GOT3 (cell line): Measurements from ENCODE around the gene CBR4.

Source experiments
- DNase-seq: peaks from one replicate; lab custom pipeline; 2025; ENCODE audit warnings: mixed read lengths; lab: John Stamatoyannopoulos, UW

CBR4 gene

DNA sequence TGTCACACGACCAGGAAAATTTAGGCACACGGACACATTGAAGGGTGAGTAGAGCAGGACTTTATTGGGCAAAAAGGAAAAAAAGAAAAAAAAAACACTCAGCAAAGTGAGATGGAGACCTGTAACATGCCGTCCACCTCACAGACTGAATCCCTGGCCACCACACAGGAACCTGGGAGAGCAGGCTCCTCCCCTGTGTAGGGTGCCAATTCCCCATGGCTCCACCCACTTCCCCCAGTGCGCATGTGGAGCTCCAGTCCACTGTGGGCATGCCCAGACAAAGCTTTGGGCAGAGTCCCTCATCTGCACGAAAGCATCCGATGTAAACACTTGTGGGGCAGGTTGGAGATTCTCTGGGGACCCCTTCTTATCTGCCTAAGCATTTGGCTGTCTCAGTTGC lies 23.6 kb upstream of the CBR4 start:
- no peak for DNase-seq

- no peak for DNase-seq
Measured at GRCh38 chr4:169032883-169033645, 23.0 kb upstream of the CBR4 start.

DNA sequence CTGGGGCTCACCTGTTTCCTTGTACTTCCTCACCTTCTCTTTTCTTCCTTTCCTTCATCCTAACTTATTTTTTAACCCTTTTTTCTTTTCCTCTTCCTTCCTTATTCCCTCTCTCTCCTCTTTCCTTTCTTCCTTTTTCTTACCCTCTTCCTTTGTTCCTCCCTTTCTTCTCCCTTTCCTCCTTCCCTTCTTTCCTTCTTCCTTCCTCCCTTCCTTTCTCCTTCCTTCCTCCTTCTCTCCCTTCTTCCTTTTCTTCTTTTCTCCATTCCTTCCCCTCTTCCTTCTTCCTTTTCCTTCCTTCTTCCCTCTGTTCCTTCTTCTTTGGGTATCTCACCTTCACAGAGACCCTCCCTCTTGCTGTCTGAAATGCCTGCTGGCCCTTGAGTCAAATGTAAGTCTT lies 22.1 kb upstream of the CBR4 start:
- no peak for DNase-seq

- DNase-seq = no peak
Measured at GRCh38 chr4:169031392-169031791, 21.3 kb upstream of the CBR4 start.

DNA sequence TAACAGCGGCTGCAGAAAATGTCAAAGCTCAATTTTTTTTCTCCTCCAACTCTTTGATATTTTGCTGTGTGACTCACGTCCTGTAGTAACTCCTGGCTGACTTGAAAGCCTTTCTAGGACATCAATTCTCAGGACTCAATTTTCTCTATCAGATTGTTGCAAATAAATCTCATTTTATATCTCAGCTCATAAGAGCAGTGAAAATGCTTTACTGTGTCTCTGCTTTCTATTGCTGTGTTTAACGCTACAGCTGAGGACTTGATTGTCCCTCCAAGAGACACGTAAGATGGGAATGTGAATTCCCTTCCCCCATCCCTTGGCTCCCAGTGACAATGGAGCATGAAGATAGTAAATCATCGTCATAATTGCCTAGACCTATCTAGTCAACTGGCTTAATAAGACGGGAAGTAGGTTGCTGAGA lies 20.5 kb upstream of the CBR4 start:
- no peak for DNase-seq

- DNase-seq = no peak
Measured at GRCh38 chr4:169029947-169030346, 19.9 kb upstream of the CBR4 start.

DNA sequence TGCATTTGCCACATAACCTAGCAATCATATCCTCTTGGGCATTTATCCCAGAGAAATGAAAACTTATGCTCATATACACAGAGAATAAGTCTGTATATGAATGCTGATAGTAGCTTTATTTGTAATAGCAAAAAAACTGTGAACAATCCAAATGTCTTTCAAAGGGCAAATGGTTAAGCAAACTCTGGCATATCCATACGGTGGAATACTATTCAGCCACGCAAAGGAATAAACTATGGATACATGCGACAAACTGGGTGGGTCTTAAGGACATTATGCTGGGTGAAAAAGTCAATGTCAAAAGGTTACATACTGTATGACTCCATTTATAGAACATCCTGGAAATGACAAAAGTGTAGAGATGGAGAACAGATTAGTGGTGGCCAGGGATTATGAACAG lies 17.6 kb upstream of the CBR4 start:
- no peak for DNase-seq

GRCh38 chr4:169025184-169025583 lies 15.1 kb upstream of the CBR4 start:
- DNase-seq = no peak

DNA sequence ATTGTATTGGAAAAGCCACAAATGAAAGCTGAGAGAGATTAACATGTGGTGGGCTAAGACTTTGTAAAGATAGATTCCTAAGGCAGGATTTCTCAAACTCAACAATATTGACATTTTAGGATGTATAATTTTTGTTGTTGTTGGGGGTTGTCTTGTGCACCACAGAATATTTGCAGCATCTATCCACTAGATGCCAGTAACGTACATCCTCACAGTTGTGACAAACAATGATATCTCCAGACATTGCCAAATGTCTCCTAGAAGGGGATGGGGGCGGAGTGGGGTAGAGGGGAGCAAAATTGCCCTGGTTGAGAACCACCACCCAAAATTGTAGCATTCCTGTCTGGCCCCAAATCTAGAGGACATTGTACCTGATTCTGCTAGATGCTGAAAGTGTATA lies 14.7 kb upstream of the CBR4 start:
- no peak for DNase-seq

DNA sequence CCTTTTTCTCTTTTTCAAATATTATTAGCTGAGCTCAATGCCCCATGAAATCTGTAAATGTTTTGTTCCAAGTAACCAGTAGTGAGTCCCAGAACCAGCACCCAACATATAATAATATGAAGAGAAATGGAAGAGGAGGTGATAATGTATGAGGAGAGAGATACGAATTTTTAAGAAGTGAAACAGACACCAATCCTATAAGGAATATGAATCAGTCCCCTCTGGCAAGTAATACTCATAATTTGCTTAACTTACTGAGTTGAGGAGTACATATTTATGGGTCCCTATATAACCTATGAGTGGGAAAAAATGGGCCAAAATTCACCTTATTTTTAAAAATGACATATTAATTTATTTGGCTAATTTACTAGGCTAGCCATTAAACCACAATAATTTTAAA lies 8.4 kb upstream of the CBR4 start:
- DNase-seq = no peak

GRCh38 chr4:169017971-169018370 lies 7.9 kb upstream of the CBR4 start:
- DNase-seq = no peak

GRCh38 chr4:169015186-169015623 lies 5.2 kb upstream of the CBR4 start:
- DNase-seq = no peak

DNA sequence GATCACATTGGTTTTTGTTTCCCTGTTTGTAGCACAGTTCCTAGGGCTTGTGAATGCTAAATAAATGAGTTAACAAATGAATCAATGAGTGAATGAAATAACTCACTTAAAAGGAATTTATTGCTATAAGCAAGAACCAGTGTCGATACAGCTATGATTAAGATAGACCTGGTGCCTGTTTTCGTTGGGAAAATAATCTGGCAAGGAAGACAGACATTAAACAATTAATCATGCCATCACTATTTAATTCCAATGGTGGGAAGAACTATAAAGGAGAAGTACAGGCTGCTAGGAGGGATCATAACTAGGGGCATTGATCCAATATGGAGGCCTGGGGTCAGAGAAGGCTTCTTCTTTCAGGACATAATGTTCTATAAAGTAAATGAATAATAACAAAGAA lies 4.5 kb upstream of the CBR4 start:
- DNase-seq = no peak

GRCh38 chr4:169013396-169013795 lies 3.3 kb upstream of the CBR4 start:
- DNase-seq = no peak

- DNase-seq = no peak
Measured at GRCh38 chr4:169012049-169012448, 2.0 kb upstream of the CBR4 start.

- DNase-seq = no peak
Measured at GRCh38 chr4:169009286-169010124, 550 bp downstream of the CBR4 start.

- no peak for DNase-seq
Measured at GRCh38 chr4:169005453-169006099, 4.5 kb downstream of the CBR4 start.

DNA sequence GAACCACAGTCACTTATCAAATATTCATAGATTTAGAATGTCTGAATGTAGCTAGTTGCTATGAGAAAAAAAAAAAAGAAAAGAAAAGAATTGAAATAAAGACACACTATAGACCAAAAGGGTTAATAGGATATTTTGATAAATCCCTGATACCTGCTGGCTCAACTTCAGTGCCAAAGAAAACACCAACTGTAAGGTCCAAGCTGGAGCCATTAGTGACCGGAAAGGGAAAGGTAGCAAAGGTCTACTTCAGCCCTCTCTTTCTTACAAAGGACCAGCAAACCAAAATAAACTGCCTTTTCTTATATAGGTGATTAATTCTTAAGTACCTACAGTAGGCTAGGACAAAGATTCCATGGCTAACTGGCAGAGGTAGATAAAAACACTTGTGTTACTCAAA lies 9.7 kb downstream of the CBR4 start:
- no peak for DNase-seq

- DNase-seq = no peak
Measured at GRCh38 chr4:168999809-169000208, 10.2 kb downstream of the CBR4 start.

DNA sequence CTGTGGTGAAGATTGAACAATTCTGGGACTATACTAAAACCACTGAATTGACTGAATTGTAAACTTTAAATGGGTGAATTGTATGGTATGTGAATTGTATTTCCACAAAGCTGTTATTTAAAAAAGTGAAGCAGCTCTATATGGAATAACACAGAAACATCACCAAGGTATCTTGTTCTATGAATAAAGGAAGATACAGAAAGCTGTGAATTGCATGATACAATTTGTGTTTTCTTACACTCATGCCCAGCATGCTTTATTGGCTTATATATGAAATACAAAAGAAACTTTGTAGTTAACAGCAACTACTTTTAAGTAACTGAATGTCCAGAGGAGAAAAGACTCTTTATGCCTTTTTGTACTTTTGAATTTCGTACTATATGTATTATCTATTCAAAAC lies 11.5 kb downstream of the CBR4 start:
- DNase-seq = no peak

GRCh38 chr4:168995537-168996295 lies 14.3 kb downstream of the CBR4 start:
- DNase-seq = no peak

DNA sequence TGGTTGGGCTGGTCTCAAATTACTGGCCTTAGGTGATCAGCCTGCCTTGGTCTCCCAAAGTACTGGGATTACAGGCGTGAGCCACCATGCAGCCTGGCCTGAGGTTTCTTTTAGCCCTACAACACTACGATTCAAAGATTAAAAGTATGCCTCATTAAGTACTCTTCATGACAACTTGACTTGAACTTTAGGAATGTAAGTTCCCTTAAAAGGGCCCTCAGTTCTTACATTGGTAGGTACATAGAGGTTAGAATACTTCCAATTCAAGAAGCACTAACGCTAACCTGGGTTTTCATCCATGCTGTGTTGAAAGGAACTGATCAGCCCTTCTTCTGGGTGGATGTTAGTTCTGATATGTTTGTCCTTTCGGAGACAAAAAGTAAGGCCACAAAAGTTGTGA lies 15.1 kb downstream of the CBR4 start:
- no peak for DNase-seq
